ENCODE data around the gene SOX1.

DNA sequence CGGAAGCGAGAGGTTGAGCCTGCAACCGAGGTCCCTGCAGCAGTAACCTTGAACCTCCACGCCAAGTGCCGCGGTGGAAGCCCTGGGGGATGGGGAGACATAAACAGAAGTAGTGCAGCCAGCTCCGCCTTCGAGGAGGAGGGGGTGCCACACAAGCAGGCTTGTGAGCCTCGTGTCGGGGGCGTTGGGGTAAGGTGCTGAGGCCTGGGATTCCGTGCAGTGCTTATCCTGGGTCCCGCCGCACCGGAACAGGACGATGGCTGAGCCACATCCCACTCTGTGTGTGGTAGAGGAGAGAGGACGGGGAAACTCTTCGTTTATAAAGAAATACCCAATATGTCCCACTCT is 51.0 kb downstream of the SOX1 start:
- TF ChIP-seq, protein P1, sequence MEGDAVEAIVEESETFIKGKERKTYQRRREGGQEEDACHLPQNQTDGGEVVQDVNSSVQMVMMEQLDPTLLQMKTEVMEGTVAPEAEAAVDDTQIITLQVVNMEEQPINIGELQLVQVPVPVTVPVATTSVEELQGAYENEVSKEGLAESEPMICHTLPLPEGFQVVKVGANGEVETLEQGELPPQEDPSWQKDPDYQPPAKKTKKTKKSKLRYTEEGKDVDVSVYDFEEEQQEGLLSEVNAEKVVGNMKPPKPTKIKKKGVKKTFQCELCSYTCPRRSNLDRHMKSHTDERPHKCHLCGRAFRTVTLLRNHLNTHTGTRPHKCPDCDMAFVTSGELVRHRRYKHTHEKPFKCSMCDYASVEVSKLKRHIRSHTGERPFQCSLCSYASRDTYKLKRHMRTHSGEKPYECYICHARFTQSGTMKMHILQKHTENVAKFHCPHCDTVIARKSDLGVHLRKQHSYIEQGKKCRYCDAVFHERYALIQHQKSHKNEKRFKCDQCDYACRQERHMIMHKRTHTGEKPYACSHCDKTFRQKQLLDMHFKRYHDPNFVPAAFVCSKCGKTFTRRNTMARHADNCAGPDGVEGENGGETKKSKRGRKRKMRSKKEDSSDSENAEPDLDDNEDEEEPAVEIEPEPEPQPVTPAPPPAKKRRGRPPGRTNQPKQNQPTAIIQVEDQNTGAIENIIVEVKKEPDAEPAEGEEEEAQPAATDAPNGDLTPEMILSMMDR (IDR thresholded peaks at IDR 0.05): no peak
- TF ChIP-seq POLR2A (IDR thresholded peaks at IDR 0.05): no peak

Measured in heart left ventricle (tissue), 13 donors.